ENCODE results near the gene SCGB3A1. TPM values are rescaled to one million over a fixed set of nuclear protein-coding genes. Genes with fewer than 3 reads are reported as not detected.

SCGB3A1 gene
- total and polyA plus RNA-seq, 8 donors = 3.7 to 785 (median 35.3) TPM; not detected in 5

GRCh38 chr5:180595381-180596114 is 4.2 kb upstream of the SCGB3A1 start:
- peak in 1 of 2 donors; percentile 44 for DNase-seq
- peaks cover 17 to 30% (median 23%) of the 10 kb centered on the region in 4 donors for H3K4me1 ChIP-seq
- intact Hi-C loops (cut with DNase I; ENCODE audit: low total_unique reads) = no loop called here
- H3K36me3 ChIP-seq = no peaks in the 10 kb centered on the region
- H3K27ac ChIP-seq = no peak overlapping the region
- H3K4me3 ChIP-seq = no peak overlapping the region
- H3K9me3 ChIP-seq = no peaks in the 10 kb centered on the region
- H3K27me3 ChIP-seq = peaks cover 5 to 43% (median 17%) of the 10 kb centered on the region in 3 donors
- TF ChIP-seq CTCF (IDR thresholded peaks at IDR 0.05) (no peak), POLR2AphosphoS5 (IDR thresholded peaks at IDR 0.05) (no peak), POLR2A (IDR thresholded peaks at IDR 0.05) (no peak), EP300 (IDR thresholded peaks at IDR 0.05) (no peak)
- WGBS, 5 donors = 39 to 69% (median 45%) methylated on average over 21 to 25 of the region's 25 CpGs

- TF ChIP-seq POLR2AphosphoS5 (IDR thresholded peaks at IDR 0.05) = no peak
- no peak for TF ChIP-seq POLR2A (IDR thresholded peaks at IDR 0.05)
- no peak for TF ChIP-seq CTCF (IDR thresholded peaks at IDR 0.05)
- no peak for TF ChIP-seq EP300 (IDR thresholded peaks at IDR 0.05)
- Histone ChIP-seq H3K4me3 (no peak overlapping the region), H3K4me1 (peaks cover 22 to 35% (median 29%) of the 10 kb centered on the region in 4 donors), H3K9me3 (no peaks in the 10 kb centered on the region), H3K27ac (no peak overlapping the region), H3K36me3 (no peaks in the 10 kb centered on the region), H3K27me3 (peaks cover 11 to 48% (median 22%) of the 10 kb centered on the region in 3 donors)
- 47 to 81% (median 77%) methylated on average over 2 of the region's 2 CpGs for WGBS, 5 donors
- intact Hi-C loops (cut with DNase I; ENCODE audit: low total_unique reads) = no loop called here
- no peak for DNase-seq
Measured at GRCh38 chr5:180595046-180595379, 3.7 kb upstream of the SCGB3A1 start.

DNA sequence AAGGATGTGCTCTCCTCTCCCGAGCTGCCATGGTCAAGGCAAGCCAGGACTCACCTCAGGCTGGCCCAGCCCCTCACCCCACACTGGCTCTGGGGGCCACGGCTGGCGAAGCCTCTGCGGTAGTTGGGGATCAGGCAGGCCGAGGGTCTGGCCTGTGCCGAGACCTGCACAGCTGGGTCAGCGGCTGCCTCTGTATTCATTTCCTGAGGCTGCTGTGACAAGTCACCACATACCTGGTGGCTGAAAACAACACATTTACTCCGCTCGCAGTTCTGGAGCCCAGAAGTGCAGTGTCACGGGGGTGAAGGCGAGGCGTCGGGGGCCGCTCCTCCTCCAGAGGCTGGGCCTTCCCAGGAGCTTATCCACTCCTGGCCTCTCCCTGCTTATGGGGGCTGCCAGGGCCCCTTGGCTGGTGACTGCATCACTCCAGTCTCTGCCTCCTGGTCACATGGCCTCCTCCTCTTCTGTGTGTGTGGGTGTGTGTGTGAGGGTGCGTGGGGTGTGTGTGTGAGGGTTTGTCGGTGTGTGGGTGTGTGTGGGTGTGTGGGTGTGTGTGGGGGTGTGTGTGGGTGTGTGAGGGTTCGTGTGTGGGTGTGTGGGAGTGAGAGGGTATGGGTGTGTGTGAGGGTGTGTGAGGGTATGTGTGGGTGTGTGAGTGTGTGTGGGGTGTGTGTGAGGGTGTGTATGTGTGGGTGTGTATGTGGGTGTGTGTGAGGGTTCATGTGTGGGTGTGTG is 3.2 kb upstream of the SCGB3A1 start:
- no peak overlapping the region for H3K4me3 ChIP-seq
- no peak for TF ChIP-seq EP300 (IDR thresholded peaks at IDR 0.05)
- TF ChIP-seq CTCF (IDR thresholded peaks at IDR 0.05) = no peak
- no peak for TF ChIP-seq POLR2AphosphoS5 (IDR thresholded peaks at IDR 0.05)
- TF ChIP-seq POLR2A (IDR thresholded peaks at IDR 0.05) = no peak
- intact Hi-C loops (cut with DNase I; ENCODE audit: low total_unique reads) = no loop called here
- H3K36me3 ChIP-seq = no peaks in the 10 kb centered on the region
- no peak overlapping the region for H3K27ac ChIP-seq
- no peaks in the 10 kb centered on the region for H3K9me3 ChIP-seq
- H3K4me1 ChIP-seq = peaks cover 23 to 40% (median 32%) of the 10 kb centered on the region in 4 donors
- H3K27me3 ChIP-seq = peaks cover 15 to 54% (median 27%) of the 10 kb centered on the region in 3 donors
- DNase-seq = peak in 1 of 2 donors; percentile 20
- WGBS, 5 donors = 79 to 89% (median 86%) methylated on average over 6 to 17 of the region's 17 CpGs

GRCh38 chr5:180593446-180594206 is 2.3 kb upstream of the SCGB3A1 start:
- no peak overlapping the region for H3K27ac ChIP-seq
- peaks cover 23 to 40% (median 32%) of the 10 kb centered on the region in 4 donors for H3K4me1 ChIP-seq
- H3K27me3 ChIP-seq = peaks cover 15 to 62% (median 30%) of the 10 kb centered on the region in 3 donors
- H3K36me3 ChIP-seq = no peaks in the 10 kb centered on the region
- intact Hi-C loops (cut with DNase I; ENCODE audit: low total_unique reads) = no loop called here
- WGBS, 5 donors = 87 to 91% (median 89%) methylated on average over 15 to 19 of the region's 19 CpGs
- no peak overlapping the region for H3K4me3 ChIP-seq
- TF ChIP-seq EP300 (IDR thresholded peaks at IDR 0.05) (no peak), CTCF (IDR thresholded peaks at IDR 0.05) (no peak), POLR2A (IDR thresholded peaks at IDR 0.05) (no peak), POLR2AphosphoS5 (IDR thresholded peaks at IDR 0.05) (no peak)
- no peaks in the 10 kb centered on the region for H3K9me3 ChIP-seq
- peak in 1 of 2 donors; percentile 21 for DNase-seq

Data from stomach (tissue), 9 donors.